Hematopoietic multipotent progenitor cell (in vitro differentiated cells): ENCODE results near the gene TSPAN14. TPM values are rescaled to one million over a fixed set of nuclear protein-coding genes. Genes with fewer than 3 reads are reported as not detected.

Experiments
- DNase-seq, 3 donors: peaks; one replicate each; pipeline ENCODE4 v3.0.0-alpha.2; 2011 to 2015; ENCODE audit warnings: low read depth in 2 of 3, low spot score in 2 of 3
- total RNA-seq: library from RNA; depleted of rRNA; stranded (reverse); fragments of >200 nt; gene quantifications from one replicate; pipeline ENCODE4 v1.2.3, GENCODE V29; 2012

The TSPAN14 gene
- total RNA-seq, 1 donor, result 29.6 TPM

DNA sequence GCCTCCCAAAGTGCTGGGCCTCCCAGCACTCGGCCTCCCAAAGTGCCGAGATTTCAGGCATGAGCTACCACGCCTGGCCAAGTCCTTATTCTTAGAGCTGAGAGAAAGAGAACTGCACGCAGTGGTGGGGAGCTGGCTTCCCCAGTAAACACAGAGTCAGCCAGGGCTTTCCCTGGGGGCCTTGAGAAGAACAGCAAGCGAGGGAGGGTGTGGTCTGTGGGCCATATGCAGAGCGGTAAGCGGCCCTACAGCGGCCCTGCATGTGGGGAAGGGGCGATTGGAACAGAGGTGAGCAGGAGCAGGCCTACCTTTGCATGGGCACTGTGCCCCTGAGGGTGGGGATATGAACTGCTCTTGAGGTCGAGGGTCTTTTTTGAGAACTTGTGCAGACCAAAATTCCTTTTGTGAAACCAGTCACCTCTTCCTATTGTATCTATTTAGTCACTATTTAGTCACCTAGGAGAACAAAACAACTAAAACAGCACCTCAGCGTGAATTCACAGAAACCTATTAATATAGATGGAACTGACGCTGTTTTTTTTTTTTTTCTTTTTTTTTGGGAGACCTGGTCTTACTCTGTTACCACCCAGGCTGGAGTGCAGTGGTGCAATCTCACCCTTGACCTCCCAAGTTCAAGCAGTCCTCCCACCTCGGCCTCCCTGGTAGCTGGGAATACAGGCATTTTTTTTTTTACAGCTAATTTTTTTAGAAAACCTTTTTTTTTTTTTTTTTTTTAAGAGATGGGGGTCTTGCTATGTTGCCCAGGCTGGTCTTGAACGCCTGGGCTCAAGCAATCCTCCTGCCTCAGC is 46.7 kb downstream of the TSPAN14 start:
- peak in 1 of 3 donors; percentile 46 for DNase-seq

GRCh38 chr10:80501381-80501912 is 47.3 kb downstream of the TSPAN14 start:
- DNase-seq, result no peak

GRCh38 chr10:80501913-80502521 is 47.9 kb downstream of the TSPAN14 start:
- no peak for DNase-seq

DNA sequence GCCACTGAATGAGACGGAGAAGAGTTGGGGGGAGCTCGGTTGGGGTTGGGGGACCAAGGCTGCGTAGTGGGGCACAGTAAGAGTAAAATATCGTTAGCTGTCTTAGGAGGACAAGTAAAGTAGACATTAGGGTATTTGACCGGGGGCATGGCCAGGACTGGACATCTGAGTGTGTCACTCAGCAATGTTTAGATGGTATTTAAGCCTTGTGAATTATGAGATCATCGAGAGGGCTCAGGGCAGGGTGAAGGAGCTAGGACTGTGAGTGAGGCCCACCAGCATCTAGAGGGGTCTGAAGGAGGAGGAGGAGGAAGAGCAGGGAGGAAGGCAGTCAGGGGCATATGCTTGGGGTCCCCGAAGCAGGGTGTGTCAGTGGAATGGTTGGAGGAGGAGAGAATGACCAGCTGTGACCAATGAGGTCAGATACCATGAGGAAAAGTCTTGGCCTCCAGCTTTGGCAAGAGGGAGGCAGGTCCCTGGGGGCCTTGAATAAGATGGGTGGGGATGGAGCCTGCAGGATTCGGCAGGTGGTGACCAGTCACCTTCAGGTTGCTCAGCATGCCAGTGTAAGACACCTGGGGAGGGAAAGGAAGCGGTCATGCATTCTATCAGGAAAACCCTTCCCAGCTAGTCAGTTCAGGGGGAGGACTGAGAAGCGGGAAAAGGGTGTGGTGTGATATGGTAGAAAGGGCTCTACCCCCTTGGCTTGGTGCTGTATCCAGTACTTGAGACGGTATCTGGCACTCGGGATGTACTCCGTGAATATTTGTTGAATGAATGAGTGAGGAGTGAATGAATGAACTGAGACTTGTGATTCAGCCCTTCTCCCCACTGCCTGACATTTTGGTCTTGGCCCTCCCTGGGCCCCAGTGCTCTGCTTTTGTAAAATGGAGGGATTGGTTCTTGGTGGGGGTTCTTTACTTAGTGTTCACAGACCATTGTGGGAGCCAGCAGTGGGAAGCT is 48.8 kb downstream of the TSPAN14 start:
- no peak for DNase-seq

- DNase-seq, result no peak
Observed at GRCh38 chr10:80503584-80504157, 49.6 kb downstream of the TSPAN14 start.

GRCh38 chr10:80504158-80504811 is 50.2 kb downstream of the TSPAN14 start:
- DNase-seq, result peak in 1 of 3 donors; percentile 13

GRCh38 chr10:80504897-80505465 is 50.9 kb downstream of the TSPAN14 start:
- DNase-seq, result no peak

GRCh38 chr10:80506189-80506575 is 52.1 kb downstream of the TSPAN14 start:
- DNase-seq, result no peak

- DNase-seq, result no peak
Observed at GRCh38 chr10:80506836-80507487, 52.9 kb downstream of the TSPAN14 start.

DNA sequence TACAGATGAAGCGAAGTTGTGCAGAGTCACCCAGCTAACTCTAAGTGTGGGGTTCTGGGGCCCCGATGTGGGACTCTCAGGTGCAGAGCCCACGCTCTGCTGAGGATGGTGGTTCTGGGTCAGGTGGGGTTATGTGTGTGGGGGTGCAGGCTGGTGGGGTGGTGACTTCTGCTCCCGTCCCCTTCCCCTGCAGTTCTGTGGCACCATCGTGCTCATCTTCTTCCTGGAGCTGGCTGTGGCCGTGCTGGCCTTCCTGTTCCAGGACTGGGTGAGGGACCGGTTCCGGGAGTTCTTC is 54.9 kb downstream of the TSPAN14 start:
- no peak for DNase-seq

DNA sequence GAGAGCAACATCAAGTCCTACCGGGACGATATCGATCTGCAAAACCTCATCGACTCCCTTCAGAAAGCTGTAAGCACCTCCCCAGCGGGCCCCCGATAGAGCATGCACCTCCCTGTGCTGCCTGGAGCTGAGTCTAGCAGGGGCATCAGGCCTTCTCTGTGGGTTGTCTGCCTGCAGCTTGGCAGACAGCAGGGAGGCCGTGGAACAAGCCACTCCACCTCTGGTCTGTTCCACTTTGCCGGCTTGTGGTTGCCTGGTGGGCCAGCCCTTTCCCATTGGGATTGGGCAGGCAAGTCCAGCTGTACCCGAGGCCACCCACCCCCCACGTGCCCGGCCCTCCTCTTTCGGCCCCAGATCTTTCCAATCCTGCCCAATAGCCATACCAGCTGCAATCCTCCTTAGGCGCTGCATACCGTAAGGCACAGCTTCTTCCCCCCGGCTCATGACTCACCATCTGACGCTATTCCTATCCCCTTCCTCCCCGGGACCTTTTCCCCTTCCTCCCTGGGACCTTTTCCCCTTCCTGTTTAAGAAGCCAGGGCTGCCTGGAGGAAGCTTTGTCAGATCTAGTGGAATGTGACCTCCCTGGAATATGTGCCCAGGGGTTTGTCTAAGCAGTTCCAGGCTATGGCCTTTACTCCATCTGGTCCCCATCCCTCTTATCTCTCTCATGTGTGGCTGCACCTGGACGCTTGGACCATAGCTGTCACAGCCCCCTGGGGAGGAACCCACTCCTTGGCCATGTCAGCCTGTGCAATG is 55.5 kb downstream of the TSPAN14 start:
- DNase-seq, result no peak

GRCh38 chr10:80512031-80512526 is 58.0 kb downstream of the TSPAN14 start:
- no peak for DNase-seq

- DNase-seq, result no peak
Observed at GRCh38 chr10:80513106-80513505, 59.0 kb downstream of the TSPAN14 start.

GRCh38 chr10:80515511-80515910 is 61.4 kb downstream of the TSPAN14 start:
- no peak for DNase-seq

DNA sequence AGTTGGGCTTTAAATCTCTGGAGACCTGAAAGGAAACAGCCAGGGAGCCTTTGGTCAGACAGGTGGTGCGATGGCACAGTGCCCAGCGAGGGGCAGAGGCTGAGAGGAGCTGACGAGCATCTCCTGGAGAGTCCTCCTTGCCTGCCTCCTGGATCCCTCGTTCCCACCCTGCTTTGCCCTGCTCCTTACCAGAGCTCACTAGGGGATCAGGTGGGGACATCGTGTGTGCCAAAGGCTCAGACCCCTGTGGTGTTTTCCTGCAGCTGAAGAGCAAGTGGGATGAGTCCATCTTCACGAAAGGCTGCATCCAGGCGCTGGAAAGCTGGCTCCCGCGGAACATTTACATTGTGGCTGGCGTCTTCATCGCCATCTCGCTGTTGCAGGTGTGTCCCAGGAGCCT is 61.8 kb downstream of the TSPAN14 start:
- no peak for DNase-seq

GRCh38 chr10:80516506-80517075 is 62.5 kb downstream of the TSPAN14 start:
- no peak for DNase-seq

GRCh38 chr10:80517416-80518142 is 63.5 kb downstream of the TSPAN14 start:
- DNase-seq, result no peak
